ENCODE measurements around the gene CPNE5.

Gene CPNE5

DNA sequence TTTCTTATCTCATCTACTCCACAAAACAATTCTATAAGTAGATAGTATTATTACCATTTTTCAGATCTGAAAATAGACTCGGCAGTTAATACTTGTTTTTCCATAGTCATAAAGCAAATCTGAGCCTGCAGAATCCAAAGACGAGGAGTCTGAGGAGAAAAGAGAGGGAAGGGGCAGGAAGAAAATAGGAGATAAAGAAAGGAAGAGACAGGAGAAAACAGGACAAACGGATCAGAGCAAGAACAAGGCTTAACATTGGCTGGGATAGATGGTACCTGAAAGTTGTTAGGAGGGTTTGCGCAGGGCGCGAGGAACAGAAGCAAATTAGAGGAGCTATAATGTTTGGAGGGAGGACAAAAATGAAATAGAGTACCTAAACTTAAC, 36.0 kb upstream of the CPNE5 start:
- no peak for DNase-seq

DNA sequence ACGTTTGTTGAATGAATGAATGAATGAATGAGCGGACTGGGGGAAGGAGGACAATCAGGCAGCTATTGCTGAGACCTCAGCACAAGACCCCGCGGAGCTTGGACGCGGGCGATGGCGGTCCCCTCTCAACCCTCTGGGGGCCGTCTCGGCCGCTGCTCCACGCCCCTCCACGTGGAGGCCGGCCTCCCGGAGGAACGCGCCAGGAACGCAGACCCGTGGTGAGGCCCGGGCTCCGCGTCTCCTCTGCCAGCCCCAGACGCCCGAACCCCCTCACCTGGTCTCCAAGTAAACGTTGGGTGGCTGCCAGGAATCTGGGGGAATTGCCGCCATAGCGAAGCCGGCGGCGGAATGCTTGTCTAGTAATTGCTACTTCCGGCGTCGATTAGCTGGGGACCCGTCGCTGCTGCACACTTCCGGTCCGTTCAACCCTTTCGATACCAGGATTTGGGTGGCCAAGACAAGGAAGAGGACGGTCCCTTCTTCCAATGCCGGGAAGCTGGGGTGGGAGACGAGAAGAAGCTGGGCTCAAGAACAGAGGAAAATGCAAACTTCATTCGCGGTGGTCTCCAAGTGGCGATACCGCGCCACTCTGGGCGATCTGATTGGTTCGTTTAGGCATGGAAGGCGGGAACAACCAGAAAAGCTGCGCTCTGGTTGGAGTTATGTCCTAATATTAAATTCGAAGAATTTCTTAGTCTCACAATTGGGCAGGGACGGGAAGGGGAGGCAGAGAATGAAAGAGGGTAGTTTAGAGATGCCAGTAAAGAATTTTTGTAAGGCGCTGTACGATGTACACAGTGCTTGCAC, 35.4 kb upstream of the CPNE5 start, which contains the start of gene PPIL1:
PPIL1 (minus strand) TSS at position 361 of the 807 bp plus-strand sequence; CDS start at position 330, 31 bp downstream.
- CTCF ChIA-PET = interaction anchor here (0.5 to 6.4 kb wide), 18 partner anchors 10 to 346 kb away, joined by 3 to 60 read pairs (median 4); partner anchors contain the start of genes C6orf89 and PI16
- POLR2A ChIA-PET = interaction anchor here (0.6 to 2.3 kb wide), 5 partner anchors 10 to 544 kb away, joined by 3 to 7 read pairs (median 4); partner anchors contain the start of genes C6orf89 and MTCH1
- Histone ChIP-seq H3K4me1 (ENCODE audit: control extremely low read depth in 1 of 4, control insufficient read depth in 4 of 4, insufficient read depth in 4 of 4, low read length in 3 of 4) (peaks cover 10 to 26% (median 14%) of the 10 kb centered on the region in 4 experiments), H3K36me3 (ENCODE audit: control insufficient read depth in 4 of 4, insufficient read depth in 4 of 4, low read length in 3 of 4) (peaks cover 0 to 15% (median 9%) of the 10 kb centered on the region in 4 experiments), H3K27me3 (replicated peaks in 2 of 5; ENCODE audit: control insufficient read depth in 4 of 5, insufficient read depth in 5 of 5, low read length in 4 of 5) (no peaks in the 10 kb centered on the region), H3K4me3 (ENCODE audit: control insufficient read depth in 1 of 7, extremely low read depth in 1 of 7, insufficient read depth in 4 of 7, low read depth in 2 of 7, low read length in 6 of 7) (peak within 1 kb of the TSS; percentile 84 to 99 (median 95)), H3K9me3 (ENCODE audit: control extremely low read depth in 1 of 5, control insufficient read depth in 4 of 5, insufficient read depth in 2 of 5, low read depth in 1 of 5, low read length in 4 of 5) (no peaks in the 10 kb centered on the region), H3K27ac (ENCODE audit: insufficient read depth in 1 of 2, low read depth in 1 of 2, low read length in 2 of 2, poor library complexity in 1 of 2, severe bottlenecking in 2 of 2) (peak within 1 kb of the TSS; percentile 97 to 99)
- 0% methylated on average over 41 of the region's 54 CpGs for WGBS (ENCODE audit: insufficient coverage)
- peak; percentile 92 to 96 (median 94) for DNase-seq

More for the DNA sequence above, 36.0 kb upstream of the CPNE5 start:
- 9% methylated on average over 2 of the region's 6 CpGs for WGBS (ENCODE audit: insufficient coverage)
- H3K27ac ChIP-seq (ENCODE audit: insufficient read depth in 1 of 2, low read depth in 1 of 2, low read length in 2 of 2, poor library complexity in 1 of 2, severe bottlenecking in 2 of 2) = peak overlapping the region; percentile 97 to 99
- peak overlapping the region; percentile 84 to 99 (median 95) for H3K4me3 ChIP-seq (ENCODE audit: control insufficient read depth in 1 of 7, extremely low read depth in 1 of 7, insufficient read depth in 4 of 7, low read depth in 2 of 7, low read length in 6 of 7)
- H3K4me1 ChIP-seq (ENCODE audit: control extremely low read depth in 1 of 4, control insufficient read depth in 4 of 4, insufficient read depth in 4 of 4, low read length in 3 of 4) = peaks cover 10 to 26% (median 14%) of the 10 kb centered on the region in 4 experiments
- H3K27me3 ChIP-seq (replicated peaks in 2 of 5; ENCODE audit: control insufficient read depth in 4 of 5, insufficient read depth in 5 of 5, low read length in 4 of 5) = no peaks in the 10 kb centered on the region
- H3K9me3 ChIP-seq (ENCODE audit: control extremely low read depth in 1 of 5, control insufficient read depth in 4 of 5, insufficient read depth in 2 of 5, low read depth in 1 of 5, low read length in 4 of 5) = no peaks in the 10 kb centered on the region
- ChIA-PET POLR2A (interaction anchor here (0.8 to 2.3 kb wide), 4 partner anchors 10 to 111 kb away, joined by 3 to 7 read pairs (median 6); partner anchors contain the start of genes C6orf89 and MTCH1), CTCF (interaction anchor here (0.8 to 6.4 kb wide), 12 partner anchors 9 to 335 kb away, joined by 3 to 60 read pairs (median 5); partner anchors contain the start of gene C6orf89)
- peaks cover 0 to 11% (median 6%) of the 10 kb centered on the region in 4 experiments for H3K36me3 ChIP-seq (ENCODE audit: control insufficient read depth in 4 of 4, insufficient read depth in 4 of 4, low read length in 3 of 4)

DNA sequence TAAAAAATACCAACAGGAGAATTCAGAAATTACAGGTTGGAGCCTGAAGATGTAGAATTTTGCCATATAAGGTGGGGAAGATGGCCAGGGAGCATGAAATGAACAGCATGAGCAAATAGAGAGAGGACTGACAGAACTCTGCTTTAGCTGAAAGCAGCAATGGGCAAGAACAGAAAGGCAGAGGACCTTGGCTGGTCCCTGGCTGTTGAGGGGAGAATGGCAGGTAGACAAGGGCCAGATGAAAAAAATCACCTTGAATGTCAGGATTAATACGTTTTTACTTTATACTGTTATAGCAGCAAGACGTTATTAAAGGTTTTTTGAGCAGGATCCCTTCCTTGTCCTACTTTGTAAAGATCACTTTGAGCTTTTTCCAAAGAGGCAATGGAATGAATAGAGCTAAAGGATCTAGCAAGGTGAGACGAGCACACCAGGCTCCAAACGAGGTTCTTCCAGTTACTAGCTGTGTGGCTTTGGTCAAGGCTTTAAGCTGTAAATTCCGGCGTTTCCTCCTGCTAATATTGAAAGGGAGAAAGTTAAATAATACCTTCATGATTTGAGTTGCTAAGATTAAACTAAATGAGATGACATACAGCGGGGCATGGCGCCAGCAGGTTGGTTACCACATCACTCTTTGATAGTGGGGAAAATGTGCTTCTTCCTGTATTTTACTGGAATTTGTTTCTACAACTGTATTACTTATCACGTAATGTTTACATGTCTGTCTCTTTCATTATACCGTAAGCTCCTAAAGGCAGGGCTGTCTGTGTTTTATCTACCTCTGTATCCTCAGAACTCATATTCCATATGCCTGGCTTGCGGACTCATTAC, 34.6 kb upstream of the CPNE5 start:
- Histone ChIP-seq H3K27ac (ENCODE audit: insufficient read depth in 1 of 2, low read depth in 1 of 2, low read length in 2 of 2, poor library complexity in 1 of 2, severe bottlenecking in 2 of 2) (peak overlapping the region; percentile 97 to 99), H3K36me3 (ENCODE audit: control insufficient read depth in 4 of 4, insufficient read depth in 4 of 4, low read length in 3 of 4) (peaks cover 0 to 23% (median 14%) of the 10 kb centered on the region in 4 experiments), H3K27me3 (replicated peaks in 2 of 5; ENCODE audit: control insufficient read depth in 4 of 5, insufficient read depth in 5 of 5, low read length in 4 of 5) (no peaks in the 10 kb centered on the region), H3K4me3 (ENCODE audit: control insufficient read depth in 1 of 7, extremely low read depth in 1 of 7, insufficient read depth in 4 of 7, low read depth in 2 of 7, low read length in 6 of 7) (peak overlapping the region; percentile 84 to 99 (median 95)), H3K4me1 (ENCODE audit: control extremely low read depth in 1 of 4, control insufficient read depth in 4 of 4, insufficient read depth in 4 of 4, low read length in 3 of 4) (peaks cover 10 to 26% (median 14%) of the 10 kb centered on the region in 4 experiments), H3K9me3 (ENCODE audit: control extremely low read depth in 1 of 5, control insufficient read depth in 4 of 5, insufficient read depth in 2 of 5, low read depth in 1 of 5, low read length in 4 of 5) (no peaks in the 10 kb centered on the region)
- DNase-seq = peak in 2 of 3 donors; percentile 32 to 33
- 42% methylated on average over 6 of the region's 11 CpGs for WGBS (ENCODE audit: insufficient coverage)
- ChIA-PET POLR2A (interaction anchor here (0.6 to 2.3 kb wide), 6 partner anchors 9 to 544 kb away, joined by 3 to 7 read pairs (median 4); partner anchors contain the start of genes C6orf89 and MTCH1), CTCF (interaction anchor here (0.7 to 6.4 kb wide), 12 partner anchors 11 to 145 kb away, joined by 3 to 60 read pairs (median 6); partner anchors contain the start of genes C6orf89 and PI16)

DNA sequence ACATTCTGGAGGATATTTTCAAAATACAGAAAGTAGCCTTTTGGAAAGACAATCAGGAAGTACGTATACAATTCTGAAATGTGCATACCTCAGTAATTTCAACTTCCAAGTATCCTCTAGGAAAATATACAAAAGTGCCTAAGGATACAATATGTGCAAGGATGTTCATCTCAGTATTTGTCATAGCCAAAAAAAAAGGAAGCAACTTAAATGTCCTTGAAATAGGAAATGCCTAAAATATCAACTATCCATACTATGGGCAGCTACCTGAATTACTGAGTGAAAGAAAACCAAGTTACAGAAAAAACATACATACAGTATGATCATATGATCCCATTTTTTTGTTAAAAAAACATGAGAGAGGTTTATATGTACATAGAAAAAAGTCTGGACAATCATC, 33.9 kb upstream of the CPNE5 start:
- Histone ChIP-seq H3K36me3 (ENCODE audit: control insufficient read depth in 4 of 4, insufficient read depth in 4 of 4, low read length in 3 of 4) (peaks cover 0 to 23% (median 14%) of the 10 kb centered on the region in 4 experiments), H3K9me3 (ENCODE audit: control extremely low read depth in 1 of 5, control insufficient read depth in 4 of 5, insufficient read depth in 2 of 5, low read depth in 1 of 5, low read length in 4 of 5) (no peaks in the 10 kb centered on the region), H3K27me3 (replicated peaks in 2 of 5; ENCODE audit: control insufficient read depth in 4 of 5, insufficient read depth in 5 of 5, low read length in 4 of 5) (no peaks in the 10 kb centered on the region), H3K4me3 (ENCODE audit: control insufficient read depth in 1 of 7, extremely low read depth in 1 of 7, insufficient read depth in 4 of 7, low read depth in 2 of 7, low read length in 6 of 7) (peak overlapping the region in 2 of 7 experiments; percentile 84 to 87), H3K4me1 (ENCODE audit: control extremely low read depth in 1 of 4, control insufficient read depth in 4 of 4, insufficient read depth in 4 of 4, low read length in 3 of 4) (peaks cover 10 to 26% (median 14%) of the 10 kb centered on the region in 4 experiments), H3K27ac (ENCODE audit: insufficient read depth in 1 of 2, low read depth in 1 of 2, low read length in 2 of 2, poor library complexity in 1 of 2, severe bottlenecking in 2 of 2) (peak overlapping the region in 1 of 2 experiments; percentile 99)
- no peak for DNase-seq
- no CpG with 5 or more reads among the region's 1 CpG for WGBS (ENCODE audit: insufficient coverage)
- ChIA-PET POLR2A (no interaction called here), CTCF (interaction anchor here (0.8 to 6.4 kb wide), 6 partner anchors 11 to 151 kb away, joined by 3 to 60 read pairs (median 9); partner anchors contain the start of gene C6orf89)

DNA sequence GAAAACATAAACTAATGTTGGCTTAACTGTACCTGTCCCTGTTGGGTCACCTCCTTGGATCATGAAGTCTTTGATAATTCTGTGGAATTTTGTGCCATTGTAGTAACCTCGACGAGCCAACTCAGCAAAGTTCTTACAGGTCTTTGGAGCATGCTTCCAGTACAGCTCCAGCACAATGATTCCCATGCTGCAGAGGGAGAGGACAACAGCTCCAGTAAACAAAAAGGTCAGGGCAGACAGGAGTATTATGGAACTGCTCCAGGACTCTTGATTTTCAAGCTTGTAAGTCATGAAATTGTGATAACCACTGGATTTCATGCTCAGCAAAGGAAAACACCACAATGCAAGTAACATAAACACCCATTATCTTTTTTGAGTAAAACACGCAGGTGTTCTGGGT, 32.4 kb upstream of the CPNE5 start:
- H3K9me3 ChIP-seq (ENCODE audit: control extremely low read depth in 1 of 5, control insufficient read depth in 4 of 5, insufficient read depth in 2 of 5, low read depth in 1 of 5, low read length in 4 of 5) = no peaks in the 10 kb centered on the region
- ChIA-PET POLR2A (interaction anchor here (0.6 kb wide), 1 partner anchor 311 kb away, joined by 3 read pairs; no protein-coding TSS in a partner anchor), CTCF (interaction anchor here (0.5 to 6.4 kb wide), 6 partner anchors 13 to 276 kb away, joined by 3 to 60 read pairs (median 9); partner anchors contain the start of gene C6orf89)
- peaks cover 6 to 35% (median 22%) of the 10 kb centered on the region in 4 experiments for H3K36me3 ChIP-seq (ENCODE audit: control insufficient read depth in 4 of 4, insufficient read depth in 4 of 4, low read length in 3 of 4)
- WGBS (ENCODE audit: insufficient coverage) = 96% methylated on average over 2 of the region's 3 CpGs
- H3K27me3 ChIP-seq (replicated peaks in 2 of 5; ENCODE audit: control insufficient read depth in 4 of 5, insufficient read depth in 5 of 5, low read length in 4 of 5) = no peaks in the 10 kb centered on the region
- no peak overlapping the region for H3K27ac ChIP-seq (ENCODE audit: insufficient read depth in 1 of 2, low read depth in 1 of 2, low read length in 2 of 2, poor library complexity in 1 of 2, severe bottlenecking in 2 of 2)
- H3K4me3 ChIP-seq (ENCODE audit: control insufficient read depth in 1 of 7, extremely low read depth in 1 of 7, insufficient read depth in 4 of 7, low read depth in 2 of 7, low read length in 6 of 7) = no peak overlapping the region
- H3K4me1 ChIP-seq (ENCODE audit: control extremely low read depth in 1 of 4, control insufficient read depth in 4 of 4, insufficient read depth in 4 of 4, low read length in 3 of 4) = peaks cover 10 to 26% (median 14%) of the 10 kb centered on the region in 4 experiments
- DNase-seq = no peak

DNA sequence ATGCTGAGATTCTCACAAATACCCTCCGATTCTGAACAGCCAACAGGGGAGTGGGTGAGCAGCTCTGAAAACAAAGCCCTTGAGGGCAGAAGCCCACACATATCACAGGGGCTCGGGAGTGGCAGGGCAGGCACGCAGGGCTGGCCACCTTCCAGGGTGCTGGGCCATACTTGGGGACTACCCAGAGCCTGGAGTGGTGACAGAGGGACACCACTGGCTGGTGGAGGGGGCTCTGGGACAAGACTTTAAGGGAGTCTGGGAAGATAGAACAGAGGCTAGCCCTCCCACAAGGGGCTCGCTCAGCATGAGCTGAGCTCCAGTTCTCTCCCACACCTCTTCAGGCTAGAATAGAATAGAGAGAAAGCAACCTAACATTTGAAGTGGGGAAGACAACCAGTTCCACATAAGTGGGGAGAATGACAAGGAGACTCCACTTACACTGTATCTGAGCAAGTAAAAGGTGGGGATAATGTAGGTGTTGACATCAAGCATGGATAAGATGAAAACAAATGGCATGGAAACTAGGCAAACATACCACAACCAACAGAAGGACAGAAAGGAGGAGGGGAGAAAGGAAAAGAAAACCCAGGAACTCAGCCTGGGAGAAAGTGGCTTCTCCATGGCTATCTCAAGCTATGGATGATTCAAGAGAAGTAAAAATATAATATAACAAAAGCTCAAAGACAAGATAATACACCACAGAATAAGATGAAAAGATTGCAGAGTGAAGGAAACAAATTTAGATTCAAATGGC, 28.4 kb upstream of the CPNE5 start:
- peaks cover 0 to 4% (median 0%) of the 10 kb centered on the region in 4 experiments for H3K4me1 ChIP-seq (ENCODE audit: control extremely low read depth in 1 of 4, control insufficient read depth in 4 of 4, insufficient read depth in 4 of 4, low read length in 3 of 4)
- H3K27me3 ChIP-seq (replicated peaks in 2 of 5; ENCODE audit: control insufficient read depth in 4 of 5, insufficient read depth in 5 of 5, low read length in 4 of 5) = no peaks in the 10 kb centered on the region
- no peaks in the 10 kb centered on the region for H3K9me3 ChIP-seq (ENCODE audit: control extremely low read depth in 1 of 5, control insufficient read depth in 4 of 5, insufficient read depth in 2 of 5, low read depth in 1 of 5, low read length in 4 of 5)
- DNase-seq = no peak
- POLR2A ChIA-PET = no interaction called here
- H3K4me3 ChIP-seq (ENCODE audit: control insufficient read depth in 1 of 7, extremely low read depth in 1 of 7, insufficient read depth in 4 of 7, low read depth in 2 of 7, low read length in 6 of 7) = no peak overlapping the region
- 100% methylated on average over 3 of the region's 4 CpGs for WGBS (ENCODE audit: insufficient coverage)
- no peak overlapping the region for H3K27ac ChIP-seq (ENCODE audit: insufficient read depth in 1 of 2, low read depth in 1 of 2, low read length in 2 of 2, poor library complexity in 1 of 2, severe bottlenecking in 2 of 2)
- CTCF ChIA-PET = interaction anchor here (0.9 to 7.3 kb wide), 2 partner anchors 15 to 18 kb away, joined by 4 to 39 read pairs; no protein-coding TSS in a partner anchor
- peaks cover 10 to 75% (median 42%) of the 10 kb centered on the region in 4 experiments for H3K36me3 ChIP-seq (ENCODE audit: control insufficient read depth in 4 of 4, insufficient read depth in 4 of 4, low read length in 3 of 4)
